GM23248 (cell line): ENCODE results near the gene TNFSF8.

Source experiments
- EZH2 ChIP-seq: fragments of 200-600 bp; sonication (generic); IDR thresholded peaks from 2 replicates; pipeline ENCODE4 v1.6.1; 2018; ENCODE audit warnings: antibody characterized with exemption, mild to moderate bottlenecking; ENCODE audit not compliant: insufficient read depth, poor library complexity, severe bottlenecking
- EZH2phosphoT487 ChIP-seq: fragments of 200-600 bp; sonication (generic); IDR thresholded peaks from 2 replicates; pipeline ENCODE4 v1.6.1; 2018; ENCODE audit warnings: antibody characterized with exemption, moderate library complexity, mild to moderate bottlenecking, low read depth; ENCODE audit not compliant: insufficient read depth

- TF ChIP-seq EZH2 (no peak), EZH2phosphoT487 (no peak)
These were observed 11.0 kb upstream of the TNFSF8 start for GRCh38 chr9:114941376-114941775.
